Measurements from ENCODE around the gene SPTLC2. TPM values are rescaled to one million over a fixed set of nuclear protein-coding genes. Genes with fewer than 3 reads are reported as not detected.

The SPTLC2 gene
- total and polyA plus RNA-seq, 2 of the 8 experiments (the other 6 are each of a cell fraction or from before 2014, with no cell fraction given), result 8.9 to 35.1 TPM

- TF ChIP-seq CHD7 (IDR thresholded peaks at IDR 0.05; ENCODE audit: insufficient replicate concordance, low read length) (no peak), RXRA (IDR thresholded peaks at IDR 0.05; ENCODE audit: insufficient read depth, low read depth, low read length) (no peak), CBX5 (IDR thresholded peaks at IDR 0.05; ENCODE audit: low read depth, low read length) (no peak), BCL11A (IDR thresholded peaks at IDR 0.05; ENCODE audit: low read depth in 2 of 2, low read length in 2 of 2) (no peak), KDM4A (IDR thresholded peaks at IDR 0.05; ENCODE audit: low read depth, low read length, severe bottlenecking) (no peak), TEAD4 (IDR thresholded peaks at IDR 0.05; ENCODE audit: low read depth, low read length) (no peak), HDAC6 (IDR thresholded peaks at IDR 0.05; ENCODE audit: low read depth, low read length) (no peak), KDM5A (IDR thresholded peaks at IDR 0.05; ENCODE audit: low read length) (no peak), CHD2 (IDR thresholded peaks at IDR 0.05; ENCODE audit: low read length) (no peak)
Measured at GRCh38 chr14:77488558-77488957, 127.9 kb downstream of the SPTLC2 start (continued).
